ENCODE results near the gene SHROOM3. TPM values are rescaled to one million over a fixed set of nuclear protein-coding genes. Genes with fewer than 3 reads are reported as not detected.
A peak's percentile ranks its signal among the peaks of the same experiment; 100 is the strongest.

Gene SHROOM3
- total RNA-seq, 1 experiment from 2014 or later, result 27.6 TPM

GRCh38 chr4:76680952-76681351 is 245.9 kb downstream of the SHROOM3 start:
- Mint-ChIP-seq H3K36me3 (ENCODE audit: insufficient read depth in 1 of 3, low read depth in 3 of 3) (no peaks in the 10 kb centered on the region), H3K4me1 (peaks cover 11 to 17% of the 10 kb centered on the region in 2 experiments; a peak in 3 of 4 replicates), H3K27me3 (ENCODE audit: low read depth) (no peaks in the 10 kb centered on the region; the same call in 1 of the 2 replicates), H3K9me3 (no peaks in the 10 kb centered on the region; a peak in 1 of 5 replicates), H3K4me3 (no peak overlapping the region), H3K27ac (no peak overlapping the region)
- Histone ChIP-seq H3K79me1 (ENCODE audit: insufficient read depth, low read depth, low read length, poor library complexity, severe bottlenecking) (no peaks in the 10 kb centered on the region), H3K18ac (ENCODE audit: insufficient read length, low read depth, low read length) (no peak overlapping the region), H2BK120ac (ENCODE audit: low read depth, low read length, poor library complexity, severe bottlenecking) (no peak overlapping the region), H4K91ac (ENCODE audit: insufficient read length, low read depth, low read length) (no peak overlapping the region), H3K4ac (ENCODE audit: low read depth, low read length) (no peak overlapping the region), H3K23me2 (ENCODE audit: insufficient read length, low read depth, low read length, poor library complexity, severe bottlenecking) (no peaks in the 10 kb centered on the region), H2BK15ac (ENCODE audit: low read depth, low read length) (no peak overlapping the region), H2BK20ac (ENCODE audit: low read depth, low read length, poor library complexity, severe bottlenecking) (no peak overlapping the region), H3K27ac (ENCODE audit: insufficient read length, low read depth, low read length) (no peak overlapping the region), H3K9ac (ENCODE audit: extremely low read depth, insufficient read length, low read length) (no peak overlapping the region), H4K8ac (replicated peaks; ENCODE audit: insufficient read length, low read depth, low read length) (no peak overlapping the region), H3K14ac (ENCODE audit: insufficient read depth, low read length) (no peak overlapping the region), H3K56ac (ENCODE audit: insufficient read length, low read depth, low read length) (no peak overlapping the region), H3T11ph (ENCODE audit: low read length) (no peak overlapping the region), H3K27me3 (ENCODE audit: insufficient read depth, low read length) (no peaks in the 10 kb centered on the region), H3K9me3 (ENCODE audit: control insufficient read depth, low read depth, low read length) (no peaks in the 10 kb centered on the region), H4K5ac (ENCODE audit: insufficient read length, low read depth, low read length) (no peak overlapping the region), H3K4me2 (ENCODE audit: insufficient read depth, insufficient read length, low read length) (no peak overlapping the region), H3K4me1 (ENCODE audit: insufficient read depth, low read length) (no peaks in the 10 kb centered on the region), H4K20me1 (ENCODE audit: control insufficient read depth, insufficient read depth, insufficient read length) (no peaks in the 10 kb centered on the region), H3K79me2 (ENCODE audit: insufficient read depth, low read length) (no peaks in the 10 kb centered on the region), H2BK5ac (ENCODE audit: insufficient read length, low read length) (no peak overlapping the region), H2AFZ (ENCODE audit: low read length) (no peak overlapping the region), H2BK12ac (ENCODE audit: insufficient read length, low read depth, low read length) (no peak overlapping the region), H2AK5ac (ENCODE audit: insufficient read length, low read length) (no peak overlapping the region), H3K23ac (ENCODE audit: insufficient read length, low read depth, low read length) (no peak overlapping the region)
- DNase-seq, result no peak
- peak; percentile 36; the same call in 2 of the 3 replicates for TF ChIP-seq CTCF (conservative IDR thresholded peaks at IDR 0.05)
